ENCODE results near the gene LDHD. TPM values are rescaled to one million over a fixed set of nuclear protein-coding genes. Genes with fewer than 3 reads are reported as not detected.
A peak's percentile ranks its signal among the peaks of the same experiment; 100 is the strongest.

LDHD gene
- total RNA-seq, 1 donor = 3.6 TPM

DNA sequence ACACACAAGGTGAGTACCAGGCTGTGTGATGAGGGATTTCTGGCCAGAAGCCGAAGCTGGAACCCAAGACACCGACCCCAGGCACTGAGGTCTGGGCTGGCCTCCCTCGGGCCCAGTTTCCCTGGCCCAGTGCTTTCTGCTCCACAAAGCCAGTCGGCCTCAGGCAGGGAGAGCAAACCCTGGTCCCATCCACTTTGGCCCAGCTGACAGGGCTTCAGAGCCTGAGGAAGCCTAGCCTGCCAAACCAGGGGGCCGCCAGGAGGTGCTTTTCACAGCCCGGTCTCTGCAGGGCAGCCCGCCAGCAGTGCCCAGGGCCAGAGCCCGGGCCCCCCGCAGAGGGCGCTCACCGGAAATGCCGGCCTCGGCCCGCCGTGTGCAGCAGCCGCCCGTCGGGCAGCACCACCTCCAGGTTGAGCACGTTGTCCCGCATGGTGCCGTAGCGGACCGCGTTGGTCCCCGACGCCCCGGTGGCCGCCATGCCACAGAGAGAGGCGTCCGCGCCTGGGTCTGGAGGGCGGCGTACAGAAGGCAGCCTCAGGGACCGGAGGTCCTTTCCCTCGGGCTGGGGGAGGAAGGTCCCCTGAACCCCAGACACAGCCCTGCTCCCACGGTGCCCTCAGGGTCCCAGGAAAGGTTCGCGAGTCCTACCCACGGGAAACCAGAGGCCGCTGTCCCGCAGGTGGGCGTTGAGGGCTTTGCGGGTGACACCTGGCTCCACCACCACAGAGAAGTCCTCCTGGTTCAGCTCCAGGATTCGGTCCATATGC lies 2.2 kb downstream of the LDHD start:
- Histone ChIP-seq H3K4me1 (ENCODE audit: insufficient read depth, low read length) (peaks cover 25% of the 10 kb centered on the region), H2AFZ (ENCODE audit: low read length) (no peak overlapping the region), H3K36me3 (ENCODE audit: insufficient read depth, low read length) (no peaks in the 10 kb centered on the region), H3K79me2 (ENCODE audit: insufficient read depth, low read length) (no peaks in the 10 kb centered on the region), H3K9me3 (ENCODE audit: low read depth, low read length) (no peaks in the 10 kb centered on the region), H4K20me1 (ENCODE audit: insufficient read depth, low read length) (peaks cover 12% of the 10 kb centered on the region), H3K4me2 (ENCODE audit: insufficient read depth, low read length) (no peak overlapping the region), H3K27me3 (ENCODE audit: insufficient read depth, low read length) (no peaks in the 10 kb centered on the region), H3K4me3 (ENCODE audit: insufficient read depth, low read length) (no peak overlapping the region), H3K27ac (ENCODE audit: low read depth, low read length) (no peak overlapping the region)
- TF ChIP-seq CTCF (IDR thresholded peaks at IDR 0.05; ENCODE audit: extremely low read depth, low read depth, low read length) = no peak
- DNase-seq (ENCODE audit: insufficient read length, low spot score, missing footprints) = peak; percentile 55

DNA sequence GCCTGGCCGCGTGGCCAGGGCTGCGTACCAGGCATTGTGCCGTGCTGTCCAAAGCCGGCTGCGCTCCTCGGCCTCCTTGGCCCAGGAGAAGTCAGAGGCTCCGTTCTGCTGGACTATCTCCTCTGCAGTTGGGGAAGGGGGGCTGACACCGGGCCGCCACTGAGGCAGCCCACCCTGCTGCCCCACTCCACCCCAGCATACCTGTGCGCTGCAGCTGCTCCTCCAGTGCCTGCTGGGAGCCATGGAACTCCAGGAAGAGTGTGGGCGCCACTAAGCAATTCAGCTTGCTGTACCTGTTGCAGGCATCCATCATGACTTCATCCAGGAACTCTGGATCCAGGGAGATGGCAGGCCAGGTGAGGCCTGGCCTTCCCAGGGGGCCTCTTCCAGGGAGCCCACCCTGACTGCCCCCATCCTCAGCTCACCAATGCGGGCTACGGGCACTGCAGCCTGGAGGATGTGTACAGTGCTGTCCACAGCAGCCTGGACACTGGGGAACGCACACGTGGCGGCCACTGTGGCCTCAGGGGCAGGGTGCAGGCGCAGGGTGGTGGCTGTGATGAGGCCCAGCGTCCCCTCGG lies 2.9 kb downstream of the LDHD start:
- H2AFZ ChIP-seq (ENCODE audit: low read length) = no peak overlapping the region
- H3K4me2 ChIP-seq (ENCODE audit: insufficient read depth, low read length) = no peak overlapping the region
- no peaks in the 10 kb centered on the region for H3K27me3 ChIP-seq (ENCODE audit: insufficient read depth, low read length)
- DNase-seq (ENCODE audit: insufficient read length, low spot score, missing footprints) = peak; percentile 61
- no peak for TF ChIP-seq CTCF (IDR thresholded peaks at IDR 0.05; ENCODE audit: extremely low read depth, low read depth, low read length)
- peaks cover 32% of the 10 kb centered on the region for H3K4me1 ChIP-seq (ENCODE audit: insufficient read depth, low read length)
- no peak overlapping the region for H3K27ac ChIP-seq (ENCODE audit: low read depth, low read length)
- H3K4me3 ChIP-seq (ENCODE audit: insufficient read depth, low read length) = no peak overlapping the region
- no peaks in the 10 kb centered on the region for H3K36me3 ChIP-seq (ENCODE audit: insufficient read depth, low read length)
- peaks cover 12% of the 10 kb centered on the region for H4K20me1 ChIP-seq (ENCODE audit: insufficient read depth, low read length)
- no peaks in the 10 kb centered on the region for H3K79me2 ChIP-seq (ENCODE audit: insufficient read depth, low read length)
- H3K9me3 ChIP-seq (ENCODE audit: low read depth, low read length) = no peaks in the 10 kb centered on the region

GRCh38 chr16:75112734-75113491 lies 3.7 kb downstream of the LDHD start:
- no peaks in the 10 kb centered on the region for H3K27me3 ChIP-seq (ENCODE audit: insufficient read depth, low read length)
- H2AFZ ChIP-seq (ENCODE audit: low read length) = no peak overlapping the region
- TF ChIP-seq CTCF (IDR thresholded peaks at IDR 0.05; ENCODE audit: extremely low read depth, low read depth, low read length) = no peak

More at GRCh38 chr16:75112734-75113491, 3.7 kb downstream of the LDHD start:
- Histone ChIP-seq H3K4me3 (ENCODE audit: insufficient read depth, low read length) (no peak overlapping the region), H4K20me1 (ENCODE audit: insufficient read depth, low read length) (peaks cover 12% of the 10 kb centered on the region), H3K36me3 (ENCODE audit: insufficient read depth, low read length) (no peaks in the 10 kb centered on the region), H3K9me3 (ENCODE audit: low read depth, low read length) (no peaks in the 10 kb centered on the region), H3K4me2 (ENCODE audit: insufficient read depth, low read length) (no peak overlapping the region), H3K4me1 (ENCODE audit: insufficient read depth, low read length) (peaks cover 34% of the 10 kb centered on the region), H3K79me2 (ENCODE audit: insufficient read depth, low read length) (no peaks in the 10 kb centered on the region), H3K27ac (ENCODE audit: low read depth, low read length) (no peak overlapping the region)
- DNase-seq (ENCODE audit: insufficient read length, low spot score, missing footprints) = peak; percentile 77

Measured in osteoblast (primary cell).